Central memory CD8-positive, alpha-beta T cell (primary cell): ENCODE data around the gene PYGO1.
A peak's percentile ranks its signal among the peaks of the same experiment; 100 is the strongest.

ENCODE experiments used
- ATAC-seq: fragments of 150-1000 bp; cut with Tn5 transposase; replicated peaks from 2 replicates; pipeline ENCODE4 v1.10.0; 2022; ENCODE audit warnings: mild to moderate bottlenecking, moderate FRiP score, moderate number of reproducible peaks; ENCODE audit not compliant: poor library complexity, severe bottlenecking; ENCODE audit errors: extremely low read depth
- DNase-seq, 2 donors: peaks; one replicate each; pipeline ENCODE4 v3.0.0; 2021; ENCODE audit warnings: low spot score in 2 of 2
- H3K27ac Mint-ChIP-seq: one replicate; pipeline ENCODE4 v1.8.0; 2022; ENCODE audit warnings: low read depth, mild to moderate bottlenecking, moderate library complexity, mixed read lengths
- H3K27me3 Mint-ChIP-seq: one replicate; pipeline ENCODE4 v1.8.0; 2022; ENCODE audit warnings: mixed read lengths
- H3K36me3 Mint-ChIP-seq: one replicate; pipeline ENCODE4 v1.8.0; 2022; ENCODE audit warnings: mild to moderate bottlenecking, moderate library complexity, mixed read lengths; ENCODE audit not compliant: insufficient read depth
- H3K4me1 Mint-ChIP-seq: one replicate; pipeline ENCODE4 v1.8.0; 2022; ENCODE audit warnings: mixed read lengths
- H3K4me3 Mint-ChIP-seq: one replicate; pipeline ENCODE4 v1.8.0; 2022; ENCODE audit warnings: mild to moderate bottlenecking, moderate library complexity, mixed read lengths
- H3K9me3 Mint-ChIP-seq: one replicate; pipeline ENCODE4 v1.8.0; 2022; ENCODE audit warnings: mixed read lengths

PYGO1 gene

GRCh38 chr15:55552926-55553325, 35.2 kb downstream of the PYGO1 start:
- ATAC-seq: no peak
- Mint-ChIP-seq H3K4me3 (no peak overlapping the region), H3K9me3 (peaks cover 13% of the 10 kb centered on the region), H3K27me3 (peaks cover 51% of the 10 kb centered on the region), H3K36me3 (no peaks in the 10 kb centered on the region), H3K4me1 (no peaks in the 10 kb centered on the region), H3K27ac (no peak overlapping the region)
- no peak for DNase-seq

- no peak for DNase-seq
- Mint-ChIP-seq H3K27ac (no peak overlapping the region), H3K4me3 (no peak overlapping the region), H3K27me3 (peaks cover 51% of the 10 kb centered on the region), H3K4me1 (no peaks in the 10 kb centered on the region), H3K9me3 (peaks cover 13% of the 10 kb centered on the region), H3K36me3 (no peaks in the 10 kb centered on the region)
- ATAC-seq: no peak
Measured at GRCh38 chr15:55552451-55552850, 35.7 kb downstream of the PYGO1 start.

- Mint-ChIP-seq H3K27ac (no peak overlapping the region), H3K9me3 (peaks cover under 1% of the 10 kb centered on the region), H3K4me3 (no peak overlapping the region), H3K4me1 (no peaks in the 10 kb centered on the region), H3K27me3 (peaks cover 50% of the 10 kb centered on the region), H3K36me3 (no peaks in the 10 kb centered on the region)
- DNase-seq (no peak), ATAC-seq (no peak)
Measured at GRCh38 chr15:55549305-55549704, 38.8 kb downstream of the PYGO1 start.

- Mint-ChIP-seq H3K4me3 (no peak overlapping the region), H3K9me3 (no peaks in the 10 kb centered on the region), H3K27ac (no peak overlapping the region), H3K27me3 (peaks cover 57% of the 10 kb centered on the region), H3K36me3 (no peaks in the 10 kb centered on the region), H3K4me1 (no peaks in the 10 kb centered on the region)
- DNase-seq: no peak
- no peak for ATAC-seq
Measured at GRCh38 chr15:55546718-55547117, 41.4 kb downstream of the PYGO1 start.

GRCh38 chr15:55535436-55535835, 52.7 kb downstream of the PYGO1 start:
- Mint-ChIP-seq H3K27ac (no peak overlapping the region), H3K36me3 (no peaks in the 10 kb centered on the region), H3K9me3 (no peaks in the 10 kb centered on the region), H3K4me3 (no peak overlapping the region), H3K27me3 (peaks cover 24% of the 10 kb centered on the region), H3K4me1 (peaks cover 13% of the 10 kb centered on the region)
- no peak for DNase-seq
- peak; percentile 90 for ATAC-seq

- DNase-seq (no peak), ATAC-seq (no peak)
- peaks cover 13% of the 10 kb centered on the region for H3K27me3 Mint-ChIP-seq
- H3K36me3 Mint-ChIP-seq: no peaks in the 10 kb centered on the region
- no peak overlapping the region for H3K4me3 Mint-ChIP-seq
- peaks cover 13% of the 10 kb centered on the region for H3K4me1 Mint-ChIP-seq
- no peak overlapping the region for H3K27ac Mint-ChIP-seq
- no peaks in the 10 kb centered on the region for H3K9me3 Mint-ChIP-seq
Measured at GRCh38 chr15:55532944-55533343, 55.2 kb downstream of the PYGO1 start.

- H3K27ac Mint-ChIP-seq: no peak overlapping the region
- H3K4me3 Mint-ChIP-seq: no peak overlapping the region
- H3K4me1 Mint-ChIP-seq: peaks cover 13% of the 10 kb centered on the region
- H3K27me3 Mint-ChIP-seq: peaks cover 22% of the 10 kb centered on the region
- ATAC-seq (no peak), DNase-seq (no peak)
- H3K9me3 Mint-ChIP-seq: no peaks in the 10 kb centered on the region
- no peaks in the 10 kb centered on the region for H3K36me3 Mint-ChIP-seq
Measured at GRCh38 chr15:55530861-55531313, 57.3 kb downstream of the PYGO1 start.

GRCh38 chr15:55528812-55529211, 59.3 kb downstream of the PYGO1 start:
- Mint-ChIP-seq H3K27ac (no peak overlapping the region), H3K36me3 (no peaks in the 10 kb centered on the region), H3K4me3 (no peak overlapping the region), H3K9me3 (no peaks in the 10 kb centered on the region), H3K4me1 (peaks cover 7% of the 10 kb centered on the region), H3K27me3 (peaks cover 43% of the 10 kb centered on the region)
- no peak for ATAC-seq
- DNase-seq: no peak

- H3K27me3 Mint-ChIP-seq: peaks cover 46% of the 10 kb centered on the region
- ATAC-seq (no peak), DNase-seq (no peak)
- no peaks in the 10 kb centered on the region for H3K9me3 Mint-ChIP-seq
- no peaks in the 10 kb centered on the region for H3K36me3 Mint-ChIP-seq
- no peak overlapping the region for H3K4me3 Mint-ChIP-seq
- no peak overlapping the region for H3K27ac Mint-ChIP-seq
- no peaks in the 10 kb centered on the region for H3K4me1 Mint-ChIP-seq
Measured at GRCh38 chr15:55527150-55527549, 61.0 kb downstream of the PYGO1 start.

- no peak overlapping the region for H3K27ac Mint-ChIP-seq
- H3K27me3 Mint-ChIP-seq: peaks cover 52% of the 10 kb centered on the region
- no peaks in the 10 kb centered on the region for H3K4me1 Mint-ChIP-seq
- ATAC-seq: peak; percentile 36
- H3K36me3 Mint-ChIP-seq: no peaks in the 10 kb centered on the region
- DNase-seq: no peak
- H3K9me3 Mint-ChIP-seq: no peaks in the 10 kb centered on the region
- no peak overlapping the region for H3K4me3 Mint-ChIP-seq
Measured at GRCh38 chr15:55526559-55527036, 61.5 kb downstream of the PYGO1 start.

- no peaks in the 10 kb centered on the region for H3K9me3 Mint-ChIP-seq
- H3K27me3 Mint-ChIP-seq: peaks cover 57% of the 10 kb centered on the region
- no peaks in the 10 kb centered on the region for H3K36me3 Mint-ChIP-seq
- DNase-seq (no peak), ATAC-seq (no peak)
- no peaks in the 10 kb centered on the region for H3K4me1 Mint-ChIP-seq
- no peak overlapping the region for H3K27ac Mint-ChIP-seq
- H3K4me3 Mint-ChIP-seq: no peak overlapping the region
Measured at GRCh38 chr15:55522742-55523450, 65.2 kb downstream of the PYGO1 start.

- H3K4me3 Mint-ChIP-seq: no peak overlapping the region
- no peaks in the 10 kb centered on the region for H3K4me1 Mint-ChIP-seq
- DNase-seq (no peak), ATAC-seq (no peak)
- no peaks in the 10 kb centered on the region for H3K9me3 Mint-ChIP-seq
- no peak overlapping the region for H3K27ac Mint-ChIP-seq
- H3K36me3 Mint-ChIP-seq: no peaks in the 10 kb centered on the region
- H3K27me3 Mint-ChIP-seq: peaks cover 25% of the 10 kb centered on the region
Measured at GRCh38 chr15:55518641-55519040, 69.5 kb downstream of the PYGO1 start.

- H3K27me3 Mint-ChIP-seq: peaks cover 19% of the 10 kb centered on the region
- DNase-seq (no peak), ATAC-seq (no peak)
- no peaks in the 10 kb centered on the region for H3K9me3 Mint-ChIP-seq
- H3K4me1 Mint-ChIP-seq: no peaks in the 10 kb centered on the region
- no peaks in the 10 kb centered on the region for H3K36me3 Mint-ChIP-seq
- H3K27ac Mint-ChIP-seq: no peak overlapping the region
- no peak overlapping the region for H3K4me3 Mint-ChIP-seq
Measured at GRCh38 chr15:55518009-55518408, 70.1 kb downstream of the PYGO1 start.
